MM.1S (cell line): ENCODE data around the gene MAD1L1.

ENCODE experiments used
- CTCF ChIP-seq: fragments of 300-600 bp; sonication (generic); IDR thresholded peaks from 2 replicates; pipeline ENCODE4 v1.5.1; 2016; ENCODE audit warnings: antibody characterized with exemption, low read length, mixed read lengths
- EZH2 ChIP-seq: fragments of 300-600 bp; sonication (generic); optimal IDR thresholded peaks from 2 replicates; pipeline ENCODE3; 2017; ENCODE audit warnings: low read depth, mild to moderate bottlenecking, antibody characterized with exemption, low read length, mixed read lengths

- TF ChIP-seq CTCF: no peak
- no peak for TF ChIP-seq EZH2
Measured at GRCh38 chr7:2070151-2070763, 162.5 kb downstream of the MAD1L1 start.
